ENCODE measurements around the gene TTLL10.

The TTLL10 gene

DNA sequence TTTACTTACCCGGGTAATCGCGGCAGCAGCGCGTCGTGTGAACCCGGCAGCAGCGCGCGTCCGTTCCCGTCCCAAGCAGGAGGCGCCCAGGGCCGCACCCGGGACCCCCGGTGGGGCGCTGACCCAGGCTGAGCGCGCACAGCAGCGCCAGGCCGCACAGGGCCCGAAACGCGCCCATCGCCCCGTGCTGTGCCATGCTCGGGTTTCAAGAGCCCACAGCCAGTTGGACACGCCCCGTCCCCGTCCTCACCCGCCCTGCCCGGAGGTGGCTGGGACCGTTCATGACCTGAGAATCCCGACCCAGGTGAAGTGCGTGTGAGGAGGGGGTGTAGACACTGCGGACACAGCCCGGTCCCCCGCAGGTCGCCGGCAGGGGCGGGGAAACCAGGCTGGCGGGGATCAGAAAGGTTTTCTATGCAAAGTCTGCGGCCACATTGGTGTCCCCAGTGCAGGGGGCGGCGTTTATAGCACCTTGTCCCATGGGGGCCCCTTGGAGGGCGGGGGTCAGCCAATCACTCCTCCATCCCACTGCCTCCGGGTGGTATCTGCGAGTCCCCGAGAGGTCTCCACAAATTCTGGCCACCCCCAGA, 32.8 kb downstream of the TTLL10 start, which contains the start of gene TNFRSF18:
TNFRSF18 (minus strand) TSS at position 217 of the 590 bp plus-strand sequence; CDS start at position 196, 21 bp downstream.
- DNase-seq (ENCODE audit: low spot score): peak; percentile 22

DNA sequence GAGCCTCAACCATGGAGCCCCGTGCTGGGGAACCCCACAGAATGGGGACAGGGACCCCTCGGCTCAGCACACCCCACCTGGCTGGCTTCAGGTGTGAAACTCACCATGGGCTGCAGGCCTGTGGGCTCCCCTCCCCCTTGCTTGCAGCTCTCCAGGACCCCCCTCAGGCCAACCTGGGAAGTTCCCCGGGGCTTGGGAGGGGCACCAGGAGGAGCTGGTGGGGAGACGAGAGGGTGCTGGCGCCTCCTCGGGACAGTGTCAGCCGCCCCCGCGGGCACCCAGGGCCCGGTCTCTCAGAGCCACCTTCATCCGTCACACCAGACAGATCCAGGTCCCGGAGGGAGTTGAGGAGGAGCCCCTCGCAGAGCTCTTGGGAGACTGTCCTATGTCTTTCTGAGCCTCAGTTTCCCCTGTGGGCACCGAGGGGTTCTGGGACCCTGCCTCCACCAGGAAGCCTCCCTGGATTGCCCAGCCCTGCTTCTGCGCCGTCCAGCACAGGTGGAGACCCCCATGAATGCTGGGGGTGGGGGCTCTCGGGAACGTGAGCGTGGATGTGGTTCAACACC, 33.4 kb downstream of the TTLL10 start:
- no peak for DNase-seq (ENCODE audit: low spot score)

GRCh38 chr1:1207571-1207892, 33.9 kb downstream of the TTLL10 start:
- no peak for DNase-seq (ENCODE audit: low spot score)

GRCh38 chr1:1208713-1209433, 35.2 kb downstream of the TTLL10 start:
- DNase-seq (ENCODE audit: low spot score): peak; percentile 38

DNA sequence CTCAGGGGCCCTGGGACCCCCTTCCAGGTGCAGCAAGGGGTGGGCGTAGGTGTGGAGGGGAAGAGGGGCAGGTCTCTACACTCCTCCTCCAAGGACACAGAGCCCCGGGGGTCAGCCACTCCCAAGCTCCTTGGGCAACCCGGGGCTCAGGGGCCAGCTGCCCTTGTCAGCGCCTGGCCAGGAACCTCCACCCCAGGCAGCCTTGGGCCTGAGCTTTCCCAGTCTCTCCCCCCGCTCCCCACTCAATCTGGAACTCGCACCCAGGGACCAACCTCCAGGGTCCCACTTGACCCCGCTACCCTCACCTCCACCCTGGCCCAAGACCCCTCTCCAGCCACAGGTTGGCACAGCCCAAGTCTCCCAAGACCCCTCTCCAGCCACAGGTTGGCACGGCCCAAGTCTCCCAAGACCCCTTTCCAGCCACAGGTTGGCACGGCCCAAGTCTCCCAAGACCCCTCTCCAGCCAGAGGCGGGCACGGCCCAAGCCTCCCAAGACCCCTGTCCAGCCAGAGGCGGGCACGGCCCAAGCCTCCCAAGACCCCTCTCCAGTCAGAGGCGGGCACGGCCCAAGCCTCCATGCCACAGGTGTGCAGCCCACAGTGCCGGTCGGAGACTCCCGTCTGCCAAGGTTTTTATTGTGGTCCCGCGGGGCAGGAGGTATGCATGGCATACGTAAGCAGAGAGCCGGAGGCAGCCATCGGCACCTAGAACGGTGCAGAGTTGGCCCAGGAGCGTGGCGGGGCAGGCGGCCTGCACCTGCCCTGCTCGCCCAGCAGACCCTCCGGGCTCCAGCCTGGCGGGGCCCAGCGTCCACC, 37.3 kb downstream of the TTLL10 start:
- no peak for DNase-seq (ENCODE audit: low spot score)

- no peak for DNase-seq (ENCODE audit: low spot score)
Measured at GRCh38 chr1:1211541-1212441, 38.1 kb downstream of the TTLL10 start.

GRCh38 chr1:1212780-1213344, 39.2 kb downstream of the TTLL10 start:
- DNase-seq (ENCODE audit: low spot score): peak; percentile 37

DNA sequence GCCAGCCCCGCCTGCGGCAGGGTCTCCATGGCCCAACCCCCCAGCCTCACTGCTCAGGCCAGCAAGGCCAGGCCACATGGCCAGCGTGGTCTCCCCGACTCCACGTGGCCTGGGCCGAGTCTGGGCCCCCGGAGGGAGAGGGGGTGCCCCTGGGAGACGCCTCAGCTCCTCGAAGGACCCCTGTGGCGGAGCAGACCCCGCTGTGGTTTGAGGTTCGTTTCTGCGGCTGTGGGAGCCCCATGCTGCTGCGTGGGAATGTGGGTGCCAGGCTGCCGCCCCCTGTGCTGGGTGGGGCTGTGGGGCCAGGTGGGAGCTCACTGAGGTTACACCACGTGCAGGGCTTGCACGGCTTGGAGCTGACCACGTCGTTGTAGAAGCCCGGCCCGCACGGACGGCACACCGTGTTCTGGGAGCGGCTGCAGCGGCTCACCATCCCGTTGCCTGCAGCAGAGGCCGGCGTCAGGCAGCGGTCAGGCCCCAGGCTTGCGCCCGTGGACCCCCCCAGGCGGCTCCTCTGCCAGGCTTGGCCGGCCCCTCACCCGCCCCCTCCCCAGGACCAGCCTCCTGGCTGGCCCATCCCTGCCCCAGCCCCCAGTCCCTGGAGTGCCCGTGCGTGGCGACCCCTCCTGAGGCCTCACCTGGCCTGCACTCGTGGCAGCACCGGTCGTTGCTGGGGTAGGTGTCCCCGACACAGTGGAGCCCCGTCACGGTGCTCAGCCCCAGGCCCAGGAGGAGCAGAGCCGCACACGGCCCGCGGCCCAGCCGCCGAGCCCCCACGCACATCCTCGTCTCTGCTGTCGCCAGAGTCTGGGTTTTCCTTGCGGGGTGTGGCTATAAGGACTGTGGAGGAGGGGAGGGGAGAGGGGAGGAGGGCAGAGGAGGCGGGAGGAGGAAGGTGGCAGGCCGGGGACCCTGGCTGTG, 39.9 kb downstream of the TTLL10 start, which contains the start of gene TNFRSF4:
TNFRSF4 (minus strand) TSS at position 809 of the 921 bp plus-strand sequence; CDS start at position 783, 26 bp downstream.
- DNase-seq (ENCODE audit: low spot score): peak; percentile 17

- DNase-seq (ENCODE audit: low spot score): no peak
Measured at GRCh38 chr1:1215080-1215676, 41.5 kb downstream of the TTLL10 start.

- DNase-seq (ENCODE audit: low spot score): no peak
Measured at GRCh38 chr1:1215881-1216605, 42.4 kb downstream of the TTLL10 start.

GRCh38 chr1:1216770-1217620, 43.3 kb downstream of the TTLL10 start:
- peak; percentile 29 for DNase-seq (ENCODE audit: low spot score)

GRCh38 chr1:1217621-1218523, 44.2 kb downstream of the TTLL10 start:
- DNase-seq (ENCODE audit: low spot score): no peak

GRCh38 chr1:1218524-1219200, 45.0 kb downstream of the TTLL10 start:
- no peak for DNase-seq (ENCODE audit: low spot score)

- peak; percentile 43 for DNase-seq (ENCODE audit: low spot score)
Measured at GRCh38 chr1:1219341-1219740, 45.7 kb downstream of the TTLL10 start.

- no peak for DNase-seq (ENCODE audit: low spot score)
Measured at GRCh38 chr1:1220197-1220596, 46.5 kb downstream of the TTLL10 start.

DNA sequence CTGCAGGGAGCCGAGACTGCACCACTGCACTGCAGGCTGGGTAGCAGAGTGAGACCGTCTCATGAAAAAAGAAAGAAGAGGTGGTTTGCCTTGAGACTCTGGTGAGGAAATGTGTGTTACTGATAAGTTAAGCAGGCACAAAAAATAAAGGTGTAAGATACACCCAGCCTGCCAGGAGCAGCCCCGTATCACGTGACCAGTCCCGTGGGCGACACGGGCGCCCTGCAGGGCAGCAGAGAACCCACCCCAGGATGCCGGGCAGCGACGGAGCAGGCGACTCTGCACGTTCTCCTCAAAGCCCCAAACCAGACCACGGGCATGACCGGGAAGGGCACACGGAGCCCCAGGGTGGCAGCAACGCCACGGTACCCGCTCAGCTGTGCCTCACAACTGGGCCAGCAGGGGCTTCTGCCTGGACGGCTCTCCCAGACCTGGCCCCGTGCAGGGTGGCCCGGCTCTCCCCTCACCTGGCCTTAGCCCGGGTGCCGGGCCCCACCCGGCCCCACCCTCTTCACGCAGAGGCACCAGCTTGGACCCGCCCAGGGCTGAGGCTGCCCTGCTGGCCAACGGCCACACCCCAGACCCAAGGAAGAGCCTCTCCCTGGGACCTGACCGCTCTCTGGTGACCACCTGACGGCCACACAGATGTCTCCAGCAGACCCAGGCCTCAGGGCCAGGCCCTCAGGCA, 48.4 kb downstream of the TTLL10 start:
- DNase-seq (ENCODE audit: low spot score): no peak

Measured in CD4-positive, alpha-beta T cell treated with Interleukin-6 at 100 ng/mL for 8 hours (primary cell).